IMR-90 (cell line): ENCODE measurements around the gene ATRNL1. TPM values are rescaled to one million over a fixed set of nuclear protein-coding genes. Genes with fewer than 3 reads are reported as not detected.
A peak's percentile ranks its signal among the peaks of the same experiment; 100 is the strongest.

Source experiments
- ATAC-seq: fragments of 200-7000 bp; cut with Tn5 transposase; 2 replicates; pipeline ENCODE4 v1.9.1; 2020; ENCODE audit warnings: low read depth, mild to moderate bottlenecking, moderate library complexity
- BruUV-seq: library from RNA; stranded (reverse); fragments of 400-500 nt; replicated peaks from 2 replicates; lab custom pipeline; 2021; lab: Mats Ljungman, UMichigan
- CTCF ChIA-PET: fragments of 300-600 bp; formaldehyde crosslinking; extraction: SDS; loops from one replicate; lab custom pipeline; 2021; ENCODE audit warnings: antibody characterized with exemption; lab: Yijun Ruan, JAX
- POLR2A ChIA-PET: fragments of 300-600 bp; sonication (Branson Sonifier 250); formaldehyde crosslinking; loops from one replicate; lab custom pipeline; 2022; ENCODE audit warnings: antibody characterized with exemption; ENCODE audit not compliant: unreplicated experiment; lab: Charles Lee
- DNase-seq: peaks from one replicate; pipeline ENCODE4 v3.0.0; 2013
- H2AFZ ChIP-seq: replicated peaks from 2 replicates; pipeline ENCODE3; 2013; ENCODE audit warnings: low read length, mild to moderate bottlenecking; ENCODE audit not compliant: poor library complexity
- H2AK5ac ChIP-seq: 2 replicates; pipeline ENCODE4 v1.6.1; 2013; ENCODE audit warnings: low read depth, low read length, inconsistent platforms
- H2AK9ac ChIP-seq: replicated peaks from 2 replicates; pipeline ENCODE3; 2013; ENCODE audit warnings: mild to moderate bottlenecking, low read depth, low read length, moderate library complexity; ENCODE audit not compliant: poor library complexity
- H2BK120ac ChIP-seq: 2 replicates; pipeline ENCODE4 v1.6.1; 2013; ENCODE audit warnings: low read depth, low read length, inconsistent platforms
- H2BK15ac ChIP-seq: 3 replicates; pipeline ENCODE4 v1.6.1; 2013; ENCODE audit warnings: low read depth, low read length, inconsistent platforms
- H2BK20ac ChIP-seq: 2 replicates; pipeline ENCODE4 v1.6.1; 2013; ENCODE audit warnings: low read depth, mild to moderate bottlenecking, inconsistent platforms, low read length, moderate library complexity
- H2BK5ac ChIP-seq: 2 replicates; pipeline ENCODE4 v1.6.1; 2013; ENCODE audit warnings: mild to moderate bottlenecking, low read depth, low read length, inconsistent platforms; ENCODE audit not compliant: poor library complexity, severe bottlenecking
- H3K14ac ChIP-seq: replicated peaks from 2 replicates; pipeline ENCODE4 v1.6.1; 2013; ENCODE audit warnings: low read depth, low read length, inconsistent platforms
- H3K18ac ChIP-seq: 2 replicates; pipeline ENCODE4 v1.6.1; 2013; ENCODE audit warnings: low read depth, low read length, control low read depth
- H3K23ac ChIP-seq: 2 replicates; pipeline ENCODE4 v1.6.1; 2013; ENCODE audit warnings: low read depth, low read length, inconsistent platforms
- H3K27ac ChIP-seq: 2 replicates; pipeline ENCODE4 v1.5.1; 2013; ENCODE audit warnings: mild to moderate bottlenecking, control low read depth, low read length; ENCODE audit not compliant: insufficient read depth
- H3K27me3 ChIP-seq: 2 replicates; pipeline ENCODE4 v1.6.1; 2013; ENCODE audit warnings: low read length; ENCODE audit not compliant: control insufficient read depth, insufficient read depth
- H3K36me3 ChIP-seq: 2 replicates; pipeline ENCODE4 v1.6.1; 2013; ENCODE audit warnings: low read length, mixed read lengths; ENCODE audit not compliant: control insufficient read depth, insufficient read depth
- H3K4ac ChIP-seq: 2 replicates; pipeline ENCODE4 v1.6.1; 2013; ENCODE audit warnings: low read depth, low read length, inconsistent platforms
- H3K4me1 ChIP-seq: 2 replicates; pipeline ENCODE4 v1.6.1; 2013; ENCODE audit warnings: low read length, mixed read lengths; ENCODE audit not compliant: control insufficient read depth, insufficient read depth
- H3K4me2 ChIP-seq: 2 replicates; pipeline ENCODE4 v1.6.1; 2013; ENCODE audit warnings: low read depth, mild to moderate bottlenecking, control low read depth, low read length, moderate library complexity
- H3K4me3 ChIP-seq: 2 replicates; pipeline ENCODE4 v1.5.1; 2013; ENCODE audit warnings: low read depth, mild to moderate bottlenecking, control low read depth, low read length, moderate library complexity; ENCODE audit not compliant: insufficient read depth
- H3K56ac ChIP-seq: 2 replicates; pipeline ENCODE4 v1.6.1; 2013; ENCODE audit warnings: low read length, inconsistent platforms; ENCODE audit not compliant: insufficient read depth; ENCODE audit errors: extremely low read depth
- H3K79me1 ChIP-seq, 2 experiments: 2 replicates each; pipeline ENCODE4 v1.6.1; 2013; ENCODE audit warnings: low read length in 2 of 2, inconsistent platforms in 1 of 2, low read depth in 1 of 2
- H3K9ac ChIP-seq: 2 replicates; pipeline ENCODE4 v1.6.1; 2013; ENCODE audit warnings: low read depth, low read length, control low read depth
- H3K9me1 ChIP-seq: 2 replicates; pipeline ENCODE4 v1.6.1; 2013; ENCODE audit warnings: low read length, inconsistent platforms; ENCODE audit not compliant: insufficient read depth
- H3K9me3 ChIP-seq: 2 replicates; pipeline ENCODE4 v1.6.1; 2013; ENCODE audit warnings: low read length; ENCODE audit not compliant: control insufficient read depth, insufficient read depth
- H4K20me1 ChIP-seq: 2 replicates; pipeline ENCODE4 v1.6.1; 2013; ENCODE audit warnings: low read length, inconsistent platforms; ENCODE audit not compliant: insufficient read depth
- H4K5ac ChIP-seq: 2 replicates; pipeline ENCODE4 v1.6.1; 2013; ENCODE audit warnings: mild to moderate bottlenecking, low read depth, low read length, control low read depth
- H4K8ac ChIP-seq, 2 experiments: 2 replicates each; pipeline ENCODE4 v1.6.1; 2013; ENCODE audit warnings: low read depth in 2 of 2, low read length in 2 of 2, control low read depth in 1 of 2, inconsistent platforms in 1 of 2
- H4K91ac ChIP-seq: 2 replicates; pipeline ENCODE4 v1.6.1; 2013; ENCODE audit warnings: low read depth, low read length, inconsistent platforms; ENCODE audit not compliant: insufficient read depth
- NFE2L2 ChIP-seq: fragments of 150-350 bp; IDR thresholded peaks from 2 replicates; pipeline ENCODE4 v1.6.1; 2016; ENCODE audit warnings: low read depth, mild to moderate bottlenecking, low read length
- POLR2A ChIP-seq: IDR thresholded peaks from 2 replicates; pipeline ENCODE4 v1.6.1; 2012; ENCODE audit warnings: mild to moderate bottlenecking, low read depth, low read length
- RFX5 ChIP-seq: IDR thresholded peaks from 2 replicates; pipeline ENCODE4 v1.8.0; 2012; ENCODE audit warnings: low read depth, mild to moderate bottlenecking, low read length, moderate library complexity
- WGBS, 2 experiments: methylation state at CpG; one replicate each; pipeline versions ENCODE4 v1.1.5 to v1.1.7; 2013; ENCODE audit warnings: missing lambda C conversion rate in 2 of 2; ENCODE audit not compliant: insufficient read length in 1 of 2; ENCODE audit errors: extremely low coverage in 2 of 2; 5-methylcytosine and 5-hydroxymethylcytosine counted together
- dilution Hi-C: fragments of 300-500 bp; cut with HindIII; formaldehyde crosslinking; loops from one replicate; pipeline ENCODE4 v1.14.3; 2018; ENCODE audit warnings: low sequenced_read_pairs; ENCODE audit not compliant: unreplicated experiment
- in situ Hi-C: fragments of 300-500 bp; cut with MboI; formaldehyde crosslinking; loops from 3 replicates; pipeline ENCODE4 v1.14.3; 2019; ENCODE audit warnings: low sequenced_read_pairs, inconsistent platforms, mixed read lengths
- intact Hi-C: fragments of 100-400 bp; cut with micrococcal nuclease; formaldehyde crosslinking; loops from 2 replicates; pipeline ENCODE4 v1.10.0; 2022
- polyA plus RNA-seq, 3 experiments: library from polyadenylated mRNA; depleted of rRNA; stranded (reverse); fragments of >200 nt; gene quantifications; 2 replicates each; pipeline ENCODE4 v1.2.3, GENCODE V29; 2012; ENCODE audit warnings: low replicate concordance in 1 of 3
- total RNA-seq: library from RNA; depleted of rRNA; stranded (reverse); fragments of >200 nt; gene quantifications from 2 replicates; pipeline ENCODE4 v1.2.3, GENCODE V29; 2012

Gene ATRNL1
- total and polyA plus RNA-seq, 2 of the 4 experiments (the other 2 are of a cell fraction), result 0.18 to 0.19 TPM

DNA sequence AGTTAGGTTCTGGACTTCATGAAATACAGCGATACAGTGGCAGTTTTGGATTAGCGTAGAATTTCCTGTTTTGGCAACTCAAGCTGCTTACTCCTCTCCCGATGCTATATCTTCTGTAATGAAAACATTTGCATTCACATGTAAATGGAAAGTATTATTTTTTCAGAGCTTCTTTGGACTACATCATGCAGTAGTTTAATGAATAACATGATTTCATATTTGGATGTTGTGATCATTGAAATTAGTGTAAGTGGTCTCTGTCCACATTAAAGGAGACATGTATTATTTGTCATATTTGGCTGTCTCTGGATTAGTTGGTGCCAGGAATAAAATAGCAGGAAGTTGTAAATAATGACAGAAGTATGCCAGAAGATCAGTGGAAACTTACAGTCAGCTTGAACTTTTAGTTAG, 848.2 kb downstream of the ATRNL1 start:
- Histone ChIP-seq H3K9me1 (peaks cover 7% of the 10 kb centered on the region), H3K36me3 (no peaks in the 10 kb centered on the region), H3K9ac (no peak overlapping the region), H3K14ac (0 out of 2 replicates have a peak overlapping the region, but pooled peaks have one; percentile 3), H4K5ac (no peak overlapping the region), H3K79me1 (no peaks in the 10 kb centered on the region), H3K4ac (peak overlapping the region; percentile 46; the same call in 1 of the 2 replicates), H4K91ac (peak overlapping the region; percentile 46; the same call in 1 of the 2 replicates), H3K56ac (no peak overlapping the region), H4K20me1 (no peaks in the 10 kb centered on the region), H3K18ac (peak overlapping the region; percentile 50; the same call in 1 of the 2 replicates), H3K23ac (no peak overlapping the region), H3K27me3 (no peaks in the 10 kb centered on the region), H3K27ac (no peak overlapping the region), H3K9me3 (no peaks in the 10 kb centered on the region), H4K8ac (peak overlapping the region in 1 of 2 experiments; percentile 3; a peak in 2 of 4 replicates), H3K4me2 (no peak overlapping the region), H2BK15ac (no peak overlapping the region; the same call in 2 of the 3 replicates), H2BK20ac (peak overlapping the region; percentile 76; the same call in 1 of the 2 replicates), H2AK9ac (no peak overlapping the region), H2BK5ac (peak overlapping the region; percentile 27), H3K4me1 (peaks cover 4% of the 10 kb centered on the region), H2AK5ac (no peak overlapping the region), H2AFZ (no peak overlapping the region), H3K4me3 (no peak overlapping the region), H2BK120ac (peak overlapping the region; percentile 56)
- intact Hi-C loops, result no loop called here
- no TSS peak for BruUV-seq
- ChIA-PET CTCF (no interaction called here), POLR2A (no interaction called here)
- no CpG with 5 or more reads among the region's 3 CpGs for WGBS, 2 experiments
- TF ChIP-seq POLR2A (no peak), RFX5 (no peak), NFE2L2 (no peak)
- ATAC-seq, result no peak
- in situ Hi-C loops, result no loop called here
- no peak for DNase-seq
- dilution Hi-C loops, result no loop called here
